KOPT-K1 (cell line): Measurements from ENCODE around the gene DEPDC5.

Source experiments
- H3K27ac ChIP-seq: fragments of 200-600 bp; sonication (generic); 2 replicates; pipeline ENCODE4 v1.5.1; 2016; ENCODE audit warnings: antibody characterized with exemption, mild to moderate bottlenecking, low read depth, low read length; ENCODE audit not compliant: poor library complexity, severe bottlenecking
- H3K36me3 ChIP-seq: fragments of 200-600 bp; sonication (generic); 2 replicates; pipeline ENCODE4 v1.5.1; 2017; ENCODE audit warnings: antibody characterized with exemption, mild to moderate bottlenecking, low read length, moderate library complexity; ENCODE audit not compliant: insufficient read depth
- H3K9me3 ChIP-seq: fragments of 200-600 bp; sonication (generic); 2 replicates; pipeline ENCODE4 v1.5.1; 2017; ENCODE audit warnings: antibody characterized with exemption, low read length, mild to moderate bottlenecking; ENCODE audit not compliant: insufficient read depth, poor library complexity, severe bottlenecking

DEPDC5 gene

GRCh38 chr22:31898926-31899325 lies 145.1 kb downstream of the DEPDC5 start:
- peaks cover 65% of the 10 kb centered on the region for H3K36me3 ChIP-seq

GRCh38 chr22:31899669-31900068 lies 145.8 kb downstream of the DEPDC5 start:
- H3K9me3 ChIP-seq, result no peaks in the 10 kb centered on the region
- no peak overlapping the region for H3K27ac ChIP-seq
- H3K36me3 ChIP-seq, result peaks cover 66% of the 10 kb centered on the region; the same call in 1 of the 2 replicates

More at GRCh38 chr22:31898926-31899325, 145.1 kb downstream of the DEPDC5 start:
- no peaks in the 10 kb centered on the region for H3K9me3 ChIP-seq
- no peak overlapping the region for H3K27ac ChIP-seq

- Histone ChIP-seq H3K36me3 (peaks cover 71% of the 10 kb centered on the region), H3K9me3 (no peaks in the 10 kb centered on the region), H3K27ac (no peak overlapping the region)
Observed at GRCh38 chr22:31901388-31902137, 147.7 kb downstream of the DEPDC5 start.

GRCh38 chr22:31904651-31905050 lies 150.8 kb downstream of the DEPDC5 start:
- H3K27ac ChIP-seq, result no peak overlapping the region
- H3K36me3 ChIP-seq, result peaks cover 65% of the 10 kb centered on the region

GRCh38 chr22:31905356-31905755 lies 151.5 kb downstream of the DEPDC5 start:
- no peak overlapping the region for H3K27ac ChIP-seq
- H3K9me3 ChIP-seq, result no peaks in the 10 kb centered on the region

More at GRCh38 chr22:31904651-31905050, 150.8 kb downstream of the DEPDC5 start:
- H3K9me3 ChIP-seq, result no peaks in the 10 kb centered on the region

GRCh38 chr22:31906086-31906485 lies 152.3 kb downstream of the DEPDC5 start:
- peaks cover 63% of the 10 kb centered on the region for H3K36me3 ChIP-seq
- H3K9me3 ChIP-seq, result no peaks in the 10 kb centered on the region
- H3K27ac ChIP-seq, result no peak overlapping the region

More at GRCh38 chr22:31905356-31905755, 151.5 kb downstream of the DEPDC5 start:
- peaks cover 65% of the 10 kb centered on the region for H3K36me3 ChIP-seq

- no peak overlapping the region for H3K27ac ChIP-seq
- peaks cover 58% of the 10 kb centered on the region for H3K36me3 ChIP-seq
- H3K9me3 ChIP-seq, result no peaks in the 10 kb centered on the region
Observed at GRCh38 chr22:31906569-31906968, 152.8 kb downstream of the DEPDC5 start.

- Histone ChIP-seq H3K9me3 (no peaks in the 10 kb centered on the region), H3K36me3 (peaks cover 30% of the 10 kb centered on the region), H3K27ac (no peak overlapping the region)
Observed at GRCh38 chr22:31909977-31910376, 156.2 kb downstream of the DEPDC5 start.

- Histone ChIP-seq H3K27ac (no peak overlapping the region), H3K36me3 (peaks cover 12% of the 10 kb centered on the region; the same call in 1 of the 2 replicates), H3K9me3 (no peaks in the 10 kb centered on the region)
Observed at GRCh38 chr22:31911565-31912406, 158.0 kb downstream of the DEPDC5 start.

- H3K36me3 ChIP-seq, result peaks cover 8% of the 10 kb centered on the region; the same call in 1 of the 2 replicates
- no peak overlapping the region for H3K27ac ChIP-seq
- no peaks in the 10 kb centered on the region for H3K9me3 ChIP-seq
Observed at GRCh38 chr22:31912407-31912743, 158.6 kb downstream of the DEPDC5 start.

GRCh38 chr22:31915586-31915985 lies 161.8 kb downstream of the DEPDC5 start:
- H3K27ac ChIP-seq, result no peak overlapping the region
- H3K9me3 ChIP-seq, result no peaks in the 10 kb centered on the region
- H3K36me3 ChIP-seq, result no peaks in the 10 kb centered on the region; the same call in 1 of the 2 replicates

GRCh38 chr22:31917227-31917921 lies 163.6 kb downstream of the DEPDC5 start:
- Histone ChIP-seq H3K27ac (no peak overlapping the region), H3K36me3 (no peaks in the 10 kb centered on the region), H3K9me3 (no peaks in the 10 kb centered on the region)

- Histone ChIP-seq H3K36me3 (no peaks in the 10 kb centered on the region), H3K9me3 (no peaks in the 10 kb centered on the region), H3K27ac (no peak overlapping the region)
Observed at GRCh38 chr22:31919730-31920129, 165.9 kb downstream of the DEPDC5 start.

- Histone ChIP-seq H3K27ac (no peak overlapping the region), H3K36me3 (no peaks in the 10 kb centered on the region), H3K9me3 (no peaks in the 10 kb centered on the region)
Observed at GRCh38 chr22:31920306-31920705, 166.5 kb downstream of the DEPDC5 start.

- Histone ChIP-seq H3K9me3 (no peaks in the 10 kb centered on the region), H3K27ac (no peak overlapping the region), H3K36me3 (no peaks in the 10 kb centered on the region)
Observed at GRCh38 chr22:31921106-31921505, 167.3 kb downstream of the DEPDC5 start.
